Spleen (tissue), 7 donors: Measurements from ENCODE around the gene C10orf88.

Experiments used
- POLR2A ChIP-seq, 3 donors: fragments of 450-650 bp; IDR thresholded peaks; one replicate each; pipeline ENCODE4 v1.5.1; 2017; ENCODE audit warnings: antibody characterized with exemption in 3 of 3, mild to moderate bottlenecking in 1 of 3
- POLR2AphosphoS5 ChIP-seq, 3 donors: sonication (generic); formaldehyde crosslinking; IDR thresholded peaks; one replicate each; pipeline ENCODE4 v1.5.1; 2017; ENCODE audit warnings: antibody characterized with exemption in 3 of 3
- TF ChIP-seq, protein P1 (sequence below), 11 experiments: fragments of 200-600 bp in 7 of 11; fragments of 450-650 bp in 4 of 11; sonication (generic) in 4 of 11; IDR thresholded peaks in 8 of 11; conservative IDR thresholded peaks in 3 of 11; 1 replicate in 7 of 11; 2 replicates in 4 of 11; pipeline versions ENCODE4 v1.4.0 to v1.8.0; 2016 to 2021; ENCODE audit warnings: antibody characterized with exemption in 11 of 11, inconsistent platforms in 4 of 11, mild to moderate bottlenecking in 1 of 11
- donor health status: DM: no; HTN: no; CAD: no; lungs with moderate emphysema.
- donor health status: DM: no; HTN: no; CAD: no.
- donor health status: DM: no; HTN: no; CAD: no.

DNA sequence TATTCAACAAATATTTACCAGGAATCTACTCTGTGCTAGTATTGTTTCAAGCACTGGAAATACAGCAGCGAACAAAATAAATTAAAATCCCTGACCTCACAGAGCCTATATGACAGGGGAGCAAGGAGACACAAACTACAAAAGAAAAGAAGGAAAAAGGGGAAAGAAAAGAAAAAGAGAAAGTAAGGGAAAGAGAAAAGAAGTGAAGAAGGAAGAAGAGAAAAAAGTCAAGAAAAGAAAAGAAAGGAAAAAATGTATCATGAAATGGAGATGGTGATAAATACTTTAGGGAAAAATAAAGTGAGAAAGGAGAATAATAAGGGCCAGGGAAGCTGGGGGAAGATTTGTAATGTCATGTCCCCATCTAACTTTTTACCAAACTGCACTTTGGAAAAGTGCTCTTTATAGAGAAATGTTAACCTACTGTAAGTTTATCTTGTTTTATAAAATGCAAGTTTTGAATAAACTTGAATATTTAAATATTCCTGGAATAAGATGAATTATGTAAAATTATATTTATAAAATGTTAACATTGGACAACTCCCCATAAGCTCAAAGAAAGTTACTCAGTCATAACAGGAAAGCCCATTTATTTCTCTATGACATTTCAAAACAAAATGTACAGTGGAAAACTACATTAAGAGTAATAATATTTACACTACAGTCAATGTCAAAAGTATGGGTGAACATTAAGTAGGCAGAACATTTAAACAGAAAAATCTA lies 14.7 kb downstream of the C10orf88 start:
- TF ChIP-seq, protein P1, sequence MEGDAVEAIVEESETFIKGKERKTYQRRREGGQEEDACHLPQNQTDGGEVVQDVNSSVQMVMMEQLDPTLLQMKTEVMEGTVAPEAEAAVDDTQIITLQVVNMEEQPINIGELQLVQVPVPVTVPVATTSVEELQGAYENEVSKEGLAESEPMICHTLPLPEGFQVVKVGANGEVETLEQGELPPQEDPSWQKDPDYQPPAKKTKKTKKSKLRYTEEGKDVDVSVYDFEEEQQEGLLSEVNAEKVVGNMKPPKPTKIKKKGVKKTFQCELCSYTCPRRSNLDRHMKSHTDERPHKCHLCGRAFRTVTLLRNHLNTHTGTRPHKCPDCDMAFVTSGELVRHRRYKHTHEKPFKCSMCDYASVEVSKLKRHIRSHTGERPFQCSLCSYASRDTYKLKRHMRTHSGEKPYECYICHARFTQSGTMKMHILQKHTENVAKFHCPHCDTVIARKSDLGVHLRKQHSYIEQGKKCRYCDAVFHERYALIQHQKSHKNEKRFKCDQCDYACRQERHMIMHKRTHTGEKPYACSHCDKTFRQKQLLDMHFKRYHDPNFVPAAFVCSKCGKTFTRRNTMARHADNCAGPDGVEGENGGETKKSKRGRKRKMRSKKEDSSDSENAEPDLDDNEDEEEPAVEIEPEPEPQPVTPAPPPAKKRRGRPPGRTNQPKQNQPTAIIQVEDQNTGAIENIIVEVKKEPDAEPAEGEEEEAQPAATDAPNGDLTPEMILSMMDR (IDR thresholded peaks at IDR 0.05 in 8 of 11, conservative IDR thresholded peaks at IDR 0.05 in 3 of 11), result no peak
- no peak for TF ChIP-seq POLR2A (IDR thresholded peaks at IDR 0.05)
- no peak for TF ChIP-seq POLR2AphosphoS5 (IDR thresholded peaks at IDR 0.05)
